Measurements from ENCODE around the gene CMYA5. TPM values are rescaled to one million over a fixed set of nuclear protein-coding genes. Genes with fewer than 3 reads are reported as not detected.
A peak's percentile ranks its signal among the peaks of the same experiment; 100 is the strongest.

The CMYA5 gene
- total RNA-seq, 1 experiment from 2014 or later = 0.22 TPM

DNA sequence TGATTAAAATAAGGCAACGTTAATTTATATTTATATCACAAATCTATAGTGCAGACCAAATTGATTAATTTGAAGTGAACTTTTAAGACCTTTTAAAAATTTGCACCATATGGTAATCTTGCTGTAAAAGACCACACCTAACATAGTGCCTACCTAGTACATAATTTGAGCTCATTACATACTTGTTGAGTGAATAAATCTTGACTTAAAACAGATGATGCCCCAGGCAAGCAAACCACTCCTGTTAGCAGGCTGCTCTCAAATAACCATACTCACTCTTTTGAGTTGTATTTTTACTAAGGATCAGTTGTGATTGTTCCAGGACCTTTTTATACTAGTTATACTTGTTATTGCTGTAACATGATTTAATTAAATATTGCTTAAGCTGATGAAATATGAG is 27.2 kb downstream of the CMYA5 start:
- RAD21 ChIA-PET (ENCODE audit: low non-redundant PET in 1 of 2, low total read pairs in 2 of 2, uncharacterized antibody in 2 of 2, unreplicated experiment in 2 of 2) = no interaction called here
- intact Hi-C loops (cut with micrococcal nuclease) = no loop called here
- TF ChIP-seq SP1 (IDR thresholded peaks at IDR 0.05; ENCODE audit: low read depth) (no peak), SRF (IDR thresholded peaks at IDR 0.05; ENCODE audit: low read depth) (no peak), REST (IDR thresholded peaks at IDR 0.05; ENCODE audit: low read depth) (no peak)
- Histone ChIP-seq H3K27me3 (ENCODE audit: insufficient read depth, low read length) (no peaks in the 10 kb centered on the region), H3K4me3 (replicated peaks in 1 of 2; ENCODE audit: low read depth in 1 of 2, low read length in 2 of 2) (no peak overlapping the region), H3K27ac (ENCODE audit: low read depth, low read length) (no peak overlapping the region), H3K9ac (ENCODE audit: low read length) (no peak overlapping the region), H4K20me1 (ENCODE audit: insufficient read depth) (no peaks in the 10 kb centered on the region), H3K79me2 (ENCODE audit: insufficient read depth, low read length) (no peaks in the 10 kb centered on the region), H3K9me3 (ENCODE audit: control insufficient read depth in 1 of 2, insufficient read depth in 1 of 2, low read depth in 1 of 2, low read length in 2 of 2) (peaks cover 0 to 10% of the 10 kb centered on the region in 2 experiments; a peak in 2 of 4 replicates), H3K36me3 (ENCODE audit: control insufficient read depth in 1 of 2, insufficient read depth in 2 of 2, low read length in 2 of 2) (no peaks in the 10 kb centered on the region), H3K4me1 (ENCODE audit: control insufficient read depth in 1 of 2, insufficient read depth in 2 of 2, low read length in 2 of 2) (no peaks in the 10 kb centered on the region), H2AFZ (ENCODE audit: low read depth, low read length, poor library complexity, severe bottlenecking) (no peak overlapping the region), H3K9me2 (ENCODE audit: insufficient read depth) (no peaks in the 10 kb centered on the region), H3K4me2 (ENCODE audit: low read length) (no peak overlapping the region)
- ATAC-seq = no peak
- CTCF ChIA-PET = no interaction called here
- POLR2A ChIA-PET = no interaction called here
- no TSS peak for BruUV-seq (replicated peaks)
- DNase-seq (ENCODE audit: low read depth, low spot score) = no peak

- ChIA-PET RAD21 (ENCODE audit: low non-redundant PET in 1 of 2, low total read pairs in 2 of 2, uncharacterized antibody in 2 of 2, unreplicated experiment in 2 of 2) (no interaction called here), CTCF (no interaction called here), POLR2A (no interaction called here)
- no TSS peak for BruUV-seq (replicated peaks)
- ATAC-seq = no peak
- H3K9me3 ChIP-seq (ENCODE audit: control insufficient read depth in 1 of 2, insufficient read depth in 1 of 2, low read depth in 1 of 2, low read length in 2 of 2) = peaks cover 0 to 10% of the 10 kb centered on the region in 2 experiments; a peak in 2 of 4 replicates
- H3K9ac ChIP-seq (ENCODE audit: low read length) = no peak overlapping the region
- H3K9me2 ChIP-seq (ENCODE audit: insufficient read depth) = no peaks in the 10 kb centered on the region
- no peak for DNase-seq (ENCODE audit: low read depth, low spot score)
- H3K4me3 ChIP-seq (replicated peaks in 1 of 2; ENCODE audit: low read depth in 1 of 2, low read length in 2 of 2) = no peak overlapping the region
- intact Hi-C loops (cut with micrococcal nuclease) = no loop called here
- H3K27me3 ChIP-seq (ENCODE audit: insufficient read depth, low read length) = no peaks in the 10 kb centered on the region
- H3K36me3 ChIP-seq (ENCODE audit: control insufficient read depth in 1 of 2, insufficient read depth in 2 of 2, low read length in 2 of 2) = no peaks in the 10 kb centered on the region
- no peak overlapping the region for H3K27ac ChIP-seq (ENCODE audit: low read depth, low read length)
- no peaks in the 10 kb centered on the region for H3K79me2 ChIP-seq (ENCODE audit: insufficient read depth, low read length)
- H3K4me2 ChIP-seq (ENCODE audit: low read length) = no peak overlapping the region
- no peak overlapping the region for H2AFZ ChIP-seq (ENCODE audit: low read depth, low read length, poor library complexity, severe bottlenecking)
- peak; percentile 48; the same call in 1 of the 2 replicates for TF ChIP-seq CBX3 (IDR thresholded peaks at IDR 0.05; ENCODE audit: low read depth)
- TF ChIP-seq EZH2 (IDR thresholded peaks at IDR 0.05) = no peak
- H4K20me1 ChIP-seq (ENCODE audit: insufficient read depth) = no peaks in the 10 kb centered on the region
- H3K4me1 ChIP-seq (ENCODE audit: control insufficient read depth in 1 of 2, insufficient read depth in 2 of 2, low read length in 2 of 2) = no peaks in the 10 kb centered on the region
These were observed 30.5 kb downstream of the CMYA5 start for GRCh38 chr5:79720096-79720495.

Data from HCT116 (cell line).